Heart left ventricle (tissue), 13 donors: ENCODE data around the gene PDF.

Source experiments
- CTCF ChIP-seq, 12 donors: fragments of 200-600 bp; sonication (generic) in 4 of 12; IDR thresholded peaks; one replicate each; pipeline versions ENCODE4 v1.5.0 to v1.8.0; 2018 to 2022; ENCODE audit warnings: antibody characterized with exemption in 12 of 12, mild to moderate bottlenecking in 5 of 12
- POLR2A ChIP-seq, 2 donors: fragments of 450-650 bp; IDR thresholded peaks; one replicate each; pipeline ENCODE4 v1.6.1; 2017; ENCODE audit warnings: antibody characterized with exemption in 2 of 2, mild to moderate bottlenecking in 2 of 2, moderate library complexity in 2 of 2
- donor health status: ischemic (EF 13 %, LVEDD 7.1; RV severe dilation, severe dysfunction).
- donor health status: DM: no; HTN: yes; CAD: no.
- donor health status: DM: no; HTN: no; CAD: no.
- donor health status: ischemic (EF 25% LVEDD 6.9; RV normal size, moderate dysfunction).
- donor health status: ischemic (EF 25% LVEDD 5.7; RV mildly dilated, moderate dysfunction).
- donor health status: ischemic (EF 35%, LVEDD 5.7; RV mildly dilated, moderate dysfunction).
- donor health status: nonischemic (EF 11% LVEDD 7.7; RV severe dilation, severe dysfunction).
- donor health status: DM: yes; HTN: yes; CAD: no.
- donor health status: PGD.
- donor health status: ischemic (EF 29% LVEDD 5.4; RV normal size, mild dysfunction).
- donor health status: nonischemic (EF 23%, LVEDD 6.1; RV moderate dilation, normal function).

DNA sequence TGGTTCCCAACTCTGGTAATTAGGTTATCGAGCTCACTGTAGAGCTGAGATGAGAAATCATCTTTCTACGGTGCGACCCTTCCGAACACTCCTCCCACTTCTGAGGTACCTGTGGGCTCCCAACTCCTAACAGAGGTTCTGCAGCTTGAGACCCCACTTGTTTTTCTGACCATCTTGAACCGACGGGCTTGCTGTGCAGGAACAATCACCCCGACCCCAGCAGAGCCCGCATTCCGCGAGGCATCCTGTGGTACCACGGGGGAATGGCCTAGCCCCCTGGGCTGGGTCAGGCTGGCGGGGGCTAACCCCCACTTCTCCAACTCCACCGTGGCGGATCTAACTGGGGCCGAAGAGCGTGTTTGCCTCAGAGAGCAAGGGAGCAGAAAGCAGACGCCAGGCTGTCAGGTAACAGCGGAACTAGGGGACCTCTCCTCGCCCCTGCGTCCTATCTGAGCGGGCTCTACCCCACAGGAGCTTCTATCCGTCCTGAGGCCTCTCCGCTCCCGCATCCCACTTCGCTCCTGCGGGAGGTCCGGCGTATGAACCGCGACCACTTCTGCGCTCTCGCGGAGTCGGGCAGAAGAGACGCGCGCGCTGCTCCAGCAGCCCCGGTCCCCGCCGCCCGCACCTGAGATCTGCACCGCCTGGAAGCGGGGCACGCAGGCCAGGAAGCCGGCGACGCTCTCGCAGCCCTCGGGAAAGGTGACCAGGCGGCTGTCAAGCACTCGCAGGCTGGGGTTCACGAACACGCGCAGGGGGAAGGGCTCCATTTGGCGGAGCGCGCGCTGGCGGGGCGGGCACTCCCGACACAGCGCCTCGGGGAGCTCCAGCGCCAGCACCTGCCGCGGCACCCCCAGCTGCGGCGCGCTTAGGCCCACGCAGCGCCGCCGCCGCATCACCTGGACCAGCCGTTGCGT is 761 bp downstream of the PDF start:
- TF ChIP-seq CTCF (IDR thresholded peaks at IDR 0.05) (no peak), POLR2A (IDR thresholded peaks at IDR 0.05) (no peak)
